GM18502 (cell line): ENCODE measurements around the gene SLC52A3.

Experiments
- ATAC-seq: cut with Tn5 transposase; IDR thresholded peaks from one replicate; pipeline ENCODE4 v1.9.1; 2021; ENCODE audit warnings: mild to moderate bottlenecking; ENCODE audit not compliant: unreplicated experiment, poor library complexity

The SLC52A3 gene

DNA sequence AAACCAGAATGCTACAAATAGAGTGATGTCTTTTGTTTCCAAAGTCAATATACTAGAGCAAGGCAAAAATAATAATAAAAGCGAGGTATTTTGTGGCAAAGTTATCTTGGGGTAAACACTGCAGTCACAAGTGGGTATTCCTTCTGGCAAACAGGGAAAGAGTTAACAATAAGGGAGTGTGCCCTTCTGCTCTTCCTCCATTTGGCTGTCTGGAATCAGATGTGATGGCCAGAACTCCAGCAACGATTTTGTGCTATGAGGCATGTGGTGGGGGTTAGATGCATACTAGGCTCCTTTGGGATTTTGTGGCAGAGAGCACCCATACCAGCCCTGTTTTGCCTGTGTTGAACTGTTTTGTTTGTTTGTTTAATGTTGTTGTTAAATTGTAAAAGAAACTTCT lies 2.4 kb upstream of the SLC52A3 start:
- ATAC-seq = no peak

GRCh38 chr20:766906-767305 lies 1.4 kb downstream of the SLC52A3 start:
- ATAC-seq = no peak

DNA sequence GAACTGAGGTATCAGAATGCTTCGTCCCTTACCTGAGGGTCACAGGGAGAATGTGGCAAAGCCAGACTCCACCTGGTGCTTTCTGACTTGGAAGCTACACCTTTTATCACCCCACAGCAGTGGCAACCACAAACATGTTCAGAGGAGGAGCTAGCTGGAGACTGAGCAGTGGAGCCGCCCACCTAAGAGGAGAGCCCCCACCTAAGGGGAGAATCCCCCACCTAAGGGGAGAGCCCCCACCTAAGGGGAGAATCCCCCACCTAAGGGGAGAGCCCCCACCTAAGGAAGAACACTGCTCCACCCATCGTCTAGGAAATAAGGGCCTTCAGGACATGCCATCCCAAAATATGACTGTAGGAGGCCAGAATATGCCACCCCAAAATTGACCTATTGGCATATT lies 4.0 kb downstream of the SLC52A3 start:
- no peak for ATAC-seq

GRCh38 chr20:761418-762381 lies 6.6 kb downstream of the SLC52A3 start:
- no peak for ATAC-seq

DNA sequence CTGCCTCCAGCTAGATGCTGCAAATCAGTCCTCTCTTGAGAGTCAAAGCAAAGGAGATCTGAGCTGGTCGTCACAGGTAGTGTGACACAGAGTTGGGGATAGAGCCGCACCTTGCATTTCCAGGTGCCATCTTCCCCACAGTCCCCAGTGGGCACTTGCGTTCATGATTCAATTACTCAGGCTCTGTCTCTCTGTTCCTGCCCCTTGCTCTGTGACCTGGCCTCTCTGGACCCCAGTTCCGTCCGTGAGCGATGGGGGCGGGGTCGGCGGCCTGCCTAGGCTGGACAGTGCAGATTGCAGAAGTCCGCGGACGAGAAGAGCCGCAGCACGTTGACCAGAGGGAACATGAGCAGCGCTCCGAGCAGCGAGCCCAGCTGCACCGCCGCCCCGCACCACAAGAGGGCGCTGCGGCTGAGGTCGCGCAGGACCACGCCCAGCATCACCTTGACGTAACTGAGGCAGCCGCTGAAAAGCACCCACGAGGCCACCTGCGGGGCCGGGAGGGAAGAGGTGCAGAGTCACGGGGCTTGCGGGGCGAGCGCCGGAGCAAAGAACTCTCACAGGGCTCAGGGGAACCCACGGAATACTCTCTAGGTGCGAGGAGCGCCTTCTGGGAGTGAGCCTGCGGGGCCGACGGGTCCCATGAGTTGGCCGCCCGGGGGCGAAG lies 7.4 kb downstream of the SLC52A3 start:
- ATAC-seq = no peak

GRCh38 chr20:757506-757905 lies 10.8 kb downstream of the SLC52A3 start:
- no peak for ATAC-seq

GRCh38 chr20:755941-756340 lies 12.4 kb downstream of the SLC52A3 start:
- ATAC-seq = no peak

GRCh38 chr20:754904-755303 lies 13.4 kb downstream of the SLC52A3 start:
- no peak for ATAC-seq

DNA sequence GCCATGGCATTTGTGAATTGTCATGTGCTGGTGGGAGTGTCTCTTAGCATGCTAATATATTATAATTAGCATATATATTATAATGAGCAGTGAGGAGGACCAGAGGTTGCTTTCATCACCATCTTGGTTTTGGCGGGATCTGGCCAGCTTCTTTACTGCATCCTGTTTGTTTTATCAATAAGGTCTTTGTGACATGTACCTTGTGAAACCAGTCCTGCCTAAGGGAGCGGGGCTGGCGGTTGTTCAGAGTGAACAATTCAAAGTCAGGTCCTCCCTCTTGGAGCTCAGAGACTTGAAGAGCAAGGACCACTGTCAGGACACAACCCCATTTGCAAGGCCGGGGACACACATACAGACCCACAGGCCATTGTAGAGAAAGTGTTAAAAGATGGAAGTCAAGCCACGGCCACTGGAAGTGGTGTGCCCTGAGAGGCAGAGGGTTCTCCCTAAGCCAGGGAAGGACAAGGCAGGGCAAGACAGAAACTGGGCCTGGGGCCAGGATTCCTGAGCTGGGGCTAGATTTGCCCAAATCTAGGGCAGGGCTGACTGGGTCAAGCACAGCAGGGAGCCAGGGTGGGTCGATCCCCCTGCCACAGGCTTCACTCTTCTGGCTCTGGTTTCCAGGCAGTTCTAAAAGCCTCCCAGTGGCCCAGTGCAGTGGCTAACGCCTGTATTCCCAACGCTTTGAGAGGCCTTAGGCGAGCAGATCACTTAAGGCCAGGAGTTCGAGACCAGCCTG lies 14.2 kb downstream of the SLC52A3 start:
- no peak for ATAC-seq

DNA sequence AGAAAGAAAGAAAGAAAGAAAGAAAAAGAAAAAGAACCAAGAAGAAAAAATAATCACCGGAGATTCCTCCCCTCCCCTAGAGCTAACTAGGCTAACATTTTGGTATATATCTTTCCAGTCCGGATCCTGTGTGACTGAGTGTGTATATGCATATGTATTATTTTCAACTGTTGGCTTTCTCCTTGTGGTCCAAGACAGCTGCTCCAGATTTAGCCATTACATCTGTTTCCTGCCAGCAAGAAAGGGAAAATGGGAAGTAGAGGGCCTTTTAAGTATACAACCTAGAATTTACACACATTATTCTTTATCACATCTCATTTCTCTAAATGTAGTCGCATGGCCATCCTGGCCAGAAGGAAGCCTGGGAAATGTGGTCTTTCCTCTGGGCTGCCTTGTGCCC lies 15.2 kb downstream of the SLC52A3 start:
- ATAC-seq = no peak

GRCh38 chr20:752291-752690 lies 16.0 kb downstream of the SLC52A3 start:
- no peak for ATAC-seq

GRCh38 chr20:751761-752160 lies 16.5 kb downstream of the SLC52A3 start:
- ATAC-seq = no peak

DNA sequence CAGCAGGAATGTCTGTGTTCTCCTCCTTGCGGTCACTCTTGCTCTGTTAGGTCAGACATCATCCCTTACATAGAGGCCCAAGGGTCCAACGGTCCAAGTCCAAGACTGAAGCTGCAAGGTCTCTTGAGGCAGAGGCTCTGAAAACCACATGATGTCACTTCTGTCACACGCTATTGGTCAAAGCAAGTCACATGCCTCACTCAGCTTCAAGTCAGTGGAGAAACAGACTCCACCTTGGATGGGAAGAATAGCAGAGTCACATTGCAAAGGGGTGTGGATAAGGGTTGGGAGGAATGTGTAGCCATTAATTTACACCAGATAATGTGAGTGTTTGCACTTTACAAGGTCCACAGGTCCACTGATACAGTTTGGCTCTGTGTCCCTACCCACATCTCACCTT lies 17.5 kb downstream of the SLC52A3 start:
- no peak for ATAC-seq

- no peak for ATAC-seq
These were observed 22.5 kb downstream of the SLC52A3 start for GRCh38 chr20:745683-746301.

- ATAC-seq = no peak
These were observed 26.1 kb downstream of the SLC52A3 start for GRCh38 chr20:742156-742555.

DNA sequence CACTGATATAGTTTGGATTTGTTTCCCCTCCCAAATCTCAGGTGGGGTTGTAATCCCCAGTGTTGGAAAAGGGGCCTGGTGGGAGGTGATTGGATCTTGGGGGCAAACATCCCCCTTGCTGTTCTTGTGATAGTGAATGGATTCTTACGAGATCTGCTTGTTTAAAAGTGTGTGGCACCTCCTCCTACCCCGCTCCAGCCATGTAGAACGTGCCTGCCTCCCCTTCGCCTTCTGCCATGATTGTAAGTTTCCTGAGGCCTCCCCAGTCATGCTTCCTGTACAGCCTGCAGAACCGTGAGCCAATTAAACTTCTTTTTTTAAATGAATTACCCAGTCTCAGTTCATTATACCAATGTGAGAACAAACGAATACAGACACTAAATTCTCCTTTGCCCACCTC lies 26.7 kb downstream of the SLC52A3 start:
- ATAC-seq = no peak

DNA sequence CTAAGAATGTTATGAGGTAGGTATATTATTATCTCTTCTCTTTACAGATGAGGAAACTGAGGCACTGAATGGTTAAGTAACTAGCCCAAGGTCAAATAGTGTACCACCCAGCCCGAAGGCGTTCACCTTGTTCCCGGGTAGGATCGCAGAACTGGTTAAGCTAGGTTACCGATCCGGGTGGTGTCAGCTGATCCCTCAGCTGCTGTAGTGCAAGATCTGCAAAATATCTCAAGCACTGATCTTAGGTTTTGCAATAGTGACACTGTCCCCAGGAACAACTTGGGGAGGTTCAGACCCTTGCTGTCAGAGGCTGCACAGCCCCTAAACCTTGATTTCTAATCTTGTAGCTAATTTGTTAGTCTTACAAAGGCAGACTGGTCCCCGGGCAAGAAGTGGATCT lies 28.1 kb downstream of the SLC52A3 start:
- no peak for ATAC-seq

DNA sequence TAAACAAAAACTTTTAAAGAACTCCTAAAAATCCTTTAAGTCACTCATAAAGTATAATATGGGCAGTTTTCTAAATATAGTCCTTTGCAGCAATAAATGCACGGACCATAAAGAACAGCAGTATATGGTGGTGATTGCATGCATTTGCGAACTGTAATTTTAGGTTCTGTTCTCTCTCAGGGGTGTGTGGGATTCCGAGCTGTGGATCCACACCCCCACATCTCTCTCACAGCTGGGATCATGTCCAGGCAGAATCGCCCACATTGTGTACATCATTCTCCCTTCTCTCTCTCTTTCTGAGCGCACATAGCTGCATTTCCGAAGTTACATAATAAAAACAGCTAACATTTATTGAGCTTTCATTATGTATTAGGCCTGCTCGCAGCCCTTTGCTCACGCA lies 28.6 kb downstream of the SLC52A3 start:
- ATAC-seq = no peak

- no peak for ATAC-seq
These were observed 34.4 kb downstream of the SLC52A3 start for GRCh38 chr20:733861-734260.

DNA sequence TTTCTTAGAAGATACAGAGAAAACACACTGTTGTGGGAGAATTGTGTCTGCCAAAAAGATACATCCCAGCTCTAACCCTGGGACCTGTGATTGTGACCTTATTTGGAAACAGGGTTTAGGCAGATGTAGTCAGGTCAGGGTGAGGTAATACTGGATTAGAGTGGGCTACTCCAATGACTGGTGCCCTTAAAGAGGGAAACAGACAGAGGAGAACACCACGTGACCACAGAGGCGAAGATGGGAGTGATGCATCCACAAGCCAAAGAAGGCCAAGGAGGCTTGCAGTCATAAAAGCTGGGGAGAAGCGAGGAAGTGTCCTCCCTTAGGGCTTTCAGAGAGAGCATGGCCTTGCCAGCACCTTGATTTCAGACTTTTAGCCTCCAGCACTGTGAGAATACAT lies 35.6 kb downstream of the SLC52A3 start:
- ATAC-seq = no peak
